T-helper 2 cell (primary cell): ENCODE measurements around the gene KLHDC1.
"Not testable (repeated sequence)": the region's sequence is repeated elsewhere in the genome, so short reads cannot be mapped to it uniquely, and the experiment has no call there.

ENCODE experiments used
- DNase-seq, 5 experiments: peaks; one replicate each; pipeline versions ENCODE4 v3.0.0 to v3.0.0-alpha.2; 2012 to 2022
- total RNA-seq, 2 donors: gene quantifications; one replicate each; lab custom pipeline; 2026; lab: John Stamatoyannopoulos, UW

KLHDC1 gene, protein sequence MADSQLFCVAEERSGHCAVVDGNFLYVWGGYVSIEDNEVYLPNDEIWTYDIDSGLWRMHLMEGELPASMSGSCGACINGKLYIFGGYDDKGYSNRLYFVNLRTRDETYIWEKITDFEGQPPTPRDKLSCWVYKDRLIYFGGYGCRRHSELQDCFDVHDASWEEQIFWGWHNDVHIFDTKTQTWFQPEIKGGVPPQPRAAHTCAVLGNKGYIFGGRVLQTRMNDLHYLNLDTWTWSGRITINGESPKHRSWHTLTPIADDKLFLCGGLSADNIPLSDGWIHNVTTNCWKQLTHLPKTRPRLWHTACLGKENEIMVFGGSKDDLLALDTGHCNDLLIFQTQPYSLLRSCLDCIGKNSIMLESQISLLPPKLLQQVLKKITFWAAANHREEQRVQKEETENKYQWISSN
- 4.7 to 9.2 reads per million in 2 donors for total RNA-seq

DNA sequence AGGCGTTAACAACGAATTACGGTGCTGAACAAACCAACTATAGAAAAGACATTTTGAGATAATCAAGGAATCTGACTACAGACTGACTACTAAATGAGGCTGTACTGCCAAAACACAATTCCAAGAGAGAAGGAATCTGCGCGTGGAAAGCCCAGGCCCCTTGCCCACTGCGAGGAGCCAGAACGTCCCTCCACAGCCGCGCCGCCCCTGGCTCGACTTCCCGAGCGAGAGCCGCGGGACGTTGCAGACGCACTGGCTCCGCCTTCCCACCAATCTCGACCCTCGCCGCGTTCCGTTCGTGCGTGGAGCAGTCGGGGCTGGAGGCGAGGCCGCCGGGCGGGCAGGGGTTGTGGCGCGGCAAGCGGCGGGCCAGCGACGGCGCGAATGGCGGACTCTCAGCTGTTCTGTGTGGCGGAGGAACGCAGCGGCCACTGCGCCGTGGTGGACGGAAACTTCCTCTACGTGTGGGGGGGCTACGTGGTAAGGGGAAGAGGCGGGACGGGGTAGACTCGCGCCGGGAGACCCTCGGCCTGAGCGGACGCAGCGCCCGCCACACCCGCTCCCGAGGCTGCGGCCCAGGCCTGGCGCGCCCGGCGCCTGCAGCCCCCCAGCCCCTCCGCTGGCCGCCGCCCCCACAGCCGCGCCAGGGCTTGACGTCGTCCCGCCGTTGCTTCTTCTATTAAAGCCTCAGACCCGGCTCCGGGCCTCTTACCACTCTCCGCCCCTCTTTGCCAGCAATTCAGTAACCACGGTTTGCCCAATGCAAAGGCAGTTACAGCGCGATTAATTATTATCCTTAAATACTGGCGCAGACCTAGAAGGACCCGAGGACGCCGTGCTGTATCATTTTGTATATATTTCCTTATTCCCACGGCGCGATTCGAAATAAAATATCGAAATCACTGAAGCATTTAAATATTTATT is at the start of gene KLHDC1:
TSS of gene KLHDC1 (plus strand) at position 310 of the 924 bp plus-strand sequence. CDS start at position 385, 75 bp downstream.
- DNase-seq, result peak; percentile 58 to 84 (median 74)

DNA sequence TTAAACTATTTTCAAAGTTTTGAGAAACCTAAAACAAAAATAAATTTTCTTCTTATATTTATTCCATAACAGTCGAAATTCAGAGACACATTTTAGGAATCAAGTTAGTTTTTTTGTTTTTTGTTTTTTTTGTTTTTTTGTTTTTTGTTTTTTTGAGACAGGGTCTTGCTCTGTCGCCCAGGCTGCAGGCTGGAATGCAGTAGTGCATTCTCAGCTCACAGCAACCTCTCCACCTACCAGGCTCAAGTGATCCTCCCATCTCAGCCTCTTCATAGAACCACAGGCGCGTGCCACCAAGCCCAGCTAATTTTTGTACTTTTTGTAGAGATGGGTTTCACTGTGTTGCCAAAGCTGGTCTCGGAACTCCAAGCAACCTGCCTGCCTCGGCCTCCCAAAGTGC is 39.4 kb upstream of the KLHDC1 start:
- DNase-seq, result no peak

DNA sequence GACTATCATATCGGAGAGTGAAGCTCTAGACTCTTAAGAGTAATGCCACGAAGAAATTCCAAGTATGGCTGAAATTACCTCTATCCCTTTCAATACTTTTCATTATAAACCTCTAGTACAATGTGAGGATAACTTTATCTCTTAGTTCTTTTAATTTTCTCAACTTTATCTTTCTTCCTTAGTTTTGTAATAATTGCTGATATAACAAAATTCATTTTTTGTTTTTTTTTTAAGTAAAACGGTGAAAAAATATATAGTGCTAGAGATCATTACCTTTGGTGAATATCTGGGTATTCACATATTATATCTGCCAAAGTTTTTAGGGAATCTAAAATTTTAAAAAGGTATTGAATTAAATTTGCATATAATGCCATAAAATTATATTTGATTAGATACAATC is 38.4 kb upstream of the KLHDC1 start:
- no peak for DNase-seq

DNA sequence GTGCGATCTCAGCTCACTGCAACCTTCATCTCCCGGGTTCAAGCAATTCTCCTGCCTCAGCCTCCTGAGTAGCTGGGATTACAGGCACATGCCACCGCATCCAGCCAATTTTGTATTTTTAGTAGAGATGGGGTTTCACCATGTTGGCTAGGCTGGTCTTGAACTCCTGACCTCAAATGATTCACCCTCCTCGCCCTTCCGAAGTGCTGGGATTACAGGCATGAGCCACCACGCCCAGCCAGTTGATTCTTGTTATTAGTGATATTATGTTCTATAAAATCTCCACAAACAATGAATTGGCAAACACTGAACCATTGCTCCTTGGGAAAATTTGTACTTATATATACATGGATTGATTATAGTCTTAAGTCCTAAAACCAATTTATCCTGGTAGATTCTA is 35.4 kb upstream of the KLHDC1 start:
- DNase-seq, result not testable (repeated sequence)

DNA sequence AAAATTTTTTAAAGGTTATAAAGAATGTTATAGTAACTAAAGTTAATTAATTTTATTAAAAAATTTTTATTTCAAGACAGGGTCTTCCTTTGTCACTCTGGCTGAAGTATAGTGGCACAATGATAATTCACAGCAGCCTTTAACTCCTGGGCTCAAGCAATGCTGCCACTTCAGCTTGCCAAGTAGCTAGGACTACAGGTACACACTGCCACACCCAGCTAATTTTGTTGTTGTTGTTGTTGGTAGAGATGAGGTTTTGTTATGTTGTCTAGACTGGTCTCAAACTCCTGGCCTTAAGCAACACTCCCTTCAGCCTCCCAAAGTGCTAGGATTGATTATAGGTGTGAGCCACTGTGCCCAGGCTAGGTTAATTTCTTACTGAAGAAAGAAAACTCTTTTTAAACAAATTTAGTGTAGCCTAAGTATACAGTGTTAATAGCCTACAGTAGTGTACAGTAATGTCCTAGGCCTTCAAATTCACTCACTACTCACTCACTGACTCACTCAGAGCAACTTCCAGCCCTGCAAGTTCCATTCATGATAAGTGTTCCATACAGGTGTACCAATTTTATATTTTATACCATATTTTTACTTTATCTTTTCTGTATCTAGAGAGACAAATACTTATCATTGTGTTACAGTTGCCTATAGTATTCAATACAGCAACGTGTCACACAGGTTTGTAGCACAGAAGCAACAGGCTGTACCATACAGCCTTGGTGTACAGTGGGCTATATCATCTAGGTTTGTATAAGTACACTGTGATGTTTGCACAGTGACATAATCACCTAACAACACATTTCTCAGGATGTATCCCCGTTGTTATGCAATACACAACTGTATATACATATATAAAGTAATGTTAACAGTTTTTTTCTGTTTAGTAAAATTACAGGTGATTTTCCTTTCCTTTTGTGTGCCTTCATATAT is 33.1 kb upstream of the KLHDC1 start:
- no peak for DNase-seq

DNA sequence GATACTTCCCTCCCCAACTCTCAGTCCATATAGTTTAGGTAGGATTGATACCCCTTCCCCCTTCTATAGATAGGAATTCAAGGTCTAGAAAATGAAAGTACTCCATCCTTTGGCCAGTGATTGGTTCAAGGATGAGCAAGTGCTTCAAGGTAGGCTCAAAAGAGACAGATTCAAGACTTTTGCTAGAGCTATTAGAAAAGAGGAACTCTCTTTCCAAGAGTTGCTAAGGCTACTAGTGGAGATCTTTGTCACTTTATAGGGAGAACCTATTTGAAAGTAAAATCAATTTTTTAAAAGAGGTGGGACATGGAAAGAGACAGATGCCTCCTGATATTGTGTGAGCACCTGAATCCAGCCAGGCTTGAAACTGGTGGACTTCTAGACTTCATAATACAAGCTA is 22.4 kb upstream of the KLHDC1 start:
- no peak for DNase-seq

DNA sequence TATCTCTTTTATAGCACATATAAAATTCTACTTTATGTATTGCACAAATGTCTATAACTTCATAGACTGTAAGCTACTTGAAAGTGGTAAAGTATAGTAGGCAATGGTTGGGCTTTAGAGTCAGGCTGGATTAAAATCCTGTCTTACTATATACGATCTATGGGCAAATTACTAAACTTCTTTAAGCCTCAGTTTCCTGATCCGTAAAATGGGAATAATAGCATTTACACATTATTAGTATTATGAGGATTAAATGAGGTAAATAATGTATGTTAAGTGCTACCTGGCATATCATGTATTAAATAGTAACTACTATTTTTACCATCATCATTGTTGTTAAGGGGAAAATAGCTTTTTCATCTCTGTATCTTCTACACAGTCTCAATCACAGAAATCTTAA is 19.3 kb upstream of the KLHDC1 start:
- DNase-seq, result no peak

DNA sequence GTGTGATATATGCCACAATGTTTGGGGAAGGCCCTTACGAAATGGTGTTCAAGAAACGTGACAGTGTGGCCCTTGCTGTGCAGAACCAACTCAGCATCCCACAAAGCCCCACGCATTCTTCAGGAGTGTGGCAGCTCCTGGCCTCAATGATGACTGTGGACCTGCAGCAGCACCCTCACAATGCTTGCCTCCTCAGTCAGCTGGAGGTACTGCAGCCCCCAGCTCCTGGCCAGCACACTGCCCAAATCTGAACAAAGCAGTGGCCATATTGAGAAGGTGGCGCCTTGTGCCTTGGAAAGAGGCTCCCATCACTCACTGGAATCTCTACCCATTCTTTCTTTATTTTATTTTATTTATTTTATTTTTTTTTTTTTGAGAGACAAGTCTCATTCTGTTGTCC is 15.3 kb upstream of the KLHDC1 start:
- peak in 1 of 5 experiments; percentile 15 for DNase-seq

DNA sequence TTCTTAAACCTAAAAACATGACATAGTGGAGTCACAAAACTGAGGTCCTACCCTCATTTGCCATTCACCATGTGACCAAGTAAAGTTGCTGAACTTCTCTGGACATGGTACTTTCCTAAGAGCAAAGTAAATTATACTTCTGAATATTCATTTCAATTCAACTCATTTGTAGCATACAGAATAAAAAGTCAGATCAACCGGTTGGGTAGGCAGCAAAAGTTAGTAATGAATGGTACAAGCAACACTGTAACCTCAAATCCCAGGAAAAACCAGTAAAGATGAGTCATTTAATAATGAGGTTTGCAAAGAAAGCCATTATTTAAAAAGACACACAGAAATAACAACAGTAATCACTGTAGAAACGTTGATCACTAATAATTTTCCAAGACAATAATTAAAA is 13.6 kb upstream of the KLHDC1 start:
- DNase-seq, result peak in 1 of 5 experiments; percentile 36

DNA sequence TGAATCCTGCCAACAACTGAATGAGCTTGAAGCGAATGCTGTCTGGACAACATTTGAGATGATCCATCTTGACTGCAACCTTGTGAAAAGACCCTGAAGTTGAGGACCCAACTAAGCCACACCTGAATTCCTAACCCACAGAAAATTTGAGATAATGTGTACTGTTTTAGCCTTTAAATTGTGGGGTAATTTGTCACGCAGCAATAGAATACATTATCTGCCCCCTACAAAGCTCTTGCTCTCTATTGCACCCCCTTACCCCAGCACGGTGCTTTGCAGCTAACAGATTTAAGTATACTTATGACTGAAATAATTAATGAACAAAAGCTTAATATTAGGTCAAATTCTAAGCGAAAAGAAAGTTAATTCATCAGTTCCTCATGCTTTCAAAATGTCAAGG is 6.5 kb upstream of the KLHDC1 start:
- no peak for DNase-seq

DNA sequence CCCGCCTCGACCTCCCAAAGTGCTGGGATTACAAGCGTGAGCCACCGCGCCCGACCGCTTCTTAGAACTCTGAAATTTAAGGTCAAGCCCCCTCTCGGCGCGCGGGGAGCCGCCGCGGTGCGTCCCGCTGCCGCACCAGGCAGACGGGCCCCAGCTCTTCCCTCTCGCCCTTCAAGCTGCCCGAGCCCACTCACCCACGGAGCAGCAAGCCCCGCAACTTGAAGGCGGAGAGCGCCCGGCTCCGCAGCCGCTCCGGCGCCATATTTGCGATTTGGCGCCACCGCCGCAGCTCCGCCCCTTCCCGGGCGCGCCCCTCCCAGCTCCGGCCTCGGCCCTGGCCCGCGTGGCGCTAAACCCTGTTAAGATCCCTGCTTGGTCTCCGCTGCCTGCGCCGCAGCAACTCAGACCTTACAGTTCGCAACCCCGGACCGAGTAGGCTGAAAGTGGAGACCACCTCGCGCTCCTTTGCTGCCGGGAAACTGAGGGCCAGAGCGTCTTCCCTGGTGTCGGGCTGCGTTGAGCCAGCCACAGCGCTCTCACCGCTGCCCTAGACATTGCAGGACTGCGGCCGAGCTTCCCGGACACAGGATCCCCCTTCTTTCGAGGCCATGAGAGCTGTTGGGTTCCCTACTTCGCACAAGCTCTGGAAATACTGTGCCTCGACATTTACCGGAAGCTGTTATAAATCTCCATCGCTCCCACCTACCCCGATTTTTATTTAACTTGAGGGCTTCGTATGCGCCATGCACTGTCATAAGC is 4.8 kb upstream of the KLHDC1 start, which contains the start of gene POLE2:
TSS of gene POLE2 (minus strand) at position 273 of the 759 bp plus-strand sequence. CDS start at position 262, 11 bp downstream.
- DNase-seq, result peak; percentile 50 to 84 (median 64)

DNA sequence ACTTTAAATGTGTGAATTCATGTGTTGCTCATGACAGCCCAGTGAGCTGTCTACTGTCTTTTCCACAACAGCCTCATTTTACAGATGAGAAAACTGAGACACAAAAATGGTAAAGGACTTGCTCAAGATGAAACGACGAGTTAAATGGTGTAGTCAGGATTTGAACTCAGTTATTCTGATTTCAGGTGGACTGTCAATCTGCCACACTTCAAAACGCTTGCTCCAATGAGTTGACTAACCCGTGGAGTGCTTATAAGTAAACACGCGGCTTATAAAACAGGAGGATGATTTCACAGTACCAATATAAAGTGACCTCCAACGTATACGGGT is 4.3 kb upstream of the KLHDC1 start:
- no peak for DNase-seq

DNA sequence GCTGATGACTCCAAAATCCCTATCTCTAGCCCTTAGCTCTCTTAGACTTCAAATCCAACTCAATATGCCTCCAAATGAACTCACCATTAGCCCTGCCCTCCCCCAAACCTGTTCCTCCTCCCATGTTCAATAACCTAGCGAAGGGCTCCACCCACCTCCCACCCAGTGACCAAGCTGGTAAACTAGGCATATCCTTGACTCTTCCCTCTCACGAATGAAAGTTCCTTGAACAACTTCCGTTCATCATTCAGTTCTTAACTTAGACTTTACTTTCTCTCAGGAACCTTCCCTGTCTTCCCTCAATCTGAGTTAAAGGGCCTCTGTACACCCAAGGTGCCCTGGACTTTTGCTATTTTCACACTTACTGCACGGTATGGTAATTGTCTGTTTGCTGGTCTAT is 1.9 kb upstream of the KLHDC1 start:
- no peak for DNase-seq

DNA sequence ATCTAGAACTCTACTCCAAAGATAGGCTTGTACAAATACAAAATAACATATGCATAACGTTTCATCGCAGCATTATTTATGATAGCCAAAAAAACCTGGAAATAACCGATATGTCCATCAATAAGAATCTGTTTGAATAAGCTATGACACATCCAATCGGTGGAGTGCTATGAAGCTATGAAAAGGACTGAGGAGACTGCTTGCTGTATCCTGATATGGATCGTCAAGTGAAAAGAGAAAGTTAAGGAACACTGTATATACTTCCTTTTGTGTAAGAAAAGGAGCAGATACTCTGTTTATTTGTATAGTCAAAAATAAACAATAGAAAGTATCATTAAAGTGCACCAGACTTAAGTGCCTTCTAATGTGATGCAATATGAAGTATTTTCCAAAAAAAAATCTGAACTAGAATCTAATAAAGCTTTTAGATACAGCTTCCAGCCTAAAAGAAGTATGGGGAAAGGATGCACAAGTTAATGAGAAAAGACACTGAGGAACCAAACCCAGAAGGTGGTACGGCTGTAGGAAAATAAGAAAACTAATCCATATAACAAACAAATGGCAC is 645 bp upstream of the KLHDC1 start:
- DNase-seq, result no peak

DNA sequence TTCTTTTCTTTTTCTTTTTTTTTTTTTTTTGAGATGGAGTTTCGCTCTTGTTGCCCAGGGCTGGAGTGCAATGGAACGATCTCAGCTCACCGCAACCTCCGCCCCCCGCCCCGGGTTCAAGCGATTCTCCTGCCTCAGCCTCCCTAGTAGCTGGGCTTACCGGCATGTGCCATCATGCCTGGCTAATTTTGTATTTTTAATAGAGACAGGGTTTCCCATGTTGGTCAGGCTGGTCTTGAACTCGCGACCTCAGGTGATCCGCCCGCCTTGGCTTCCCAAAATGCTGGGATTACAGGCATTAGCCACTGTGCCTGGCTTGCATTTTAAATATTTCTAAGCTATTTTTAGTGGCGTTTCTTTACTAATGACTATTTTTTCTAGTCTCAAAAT is 810 bp downstream of the KLHDC1 start:
- DNase-seq, result peak in 1 of 5 experiments; percentile 23

DNA sequence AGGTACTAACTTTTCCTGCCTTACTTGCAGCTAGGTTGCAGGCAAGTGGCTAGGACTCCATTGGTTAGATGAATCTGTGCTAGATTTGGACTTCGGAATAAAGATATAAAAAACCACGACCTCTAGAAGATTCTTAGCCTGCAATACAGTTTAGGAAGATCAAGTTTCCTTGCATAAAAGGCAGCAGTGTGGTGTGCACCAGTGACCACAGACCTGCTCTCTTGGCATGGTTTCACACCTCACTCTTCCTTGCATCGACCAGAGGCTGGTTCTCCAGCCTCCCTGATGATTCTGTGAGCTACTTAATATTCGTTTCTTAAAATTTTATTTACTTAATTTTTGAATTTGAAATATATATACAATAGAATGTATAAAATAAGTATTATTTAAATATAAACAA is 9.8 kb downstream of the KLHDC1 start:
- DNase-seq, result no peak

DNA sequence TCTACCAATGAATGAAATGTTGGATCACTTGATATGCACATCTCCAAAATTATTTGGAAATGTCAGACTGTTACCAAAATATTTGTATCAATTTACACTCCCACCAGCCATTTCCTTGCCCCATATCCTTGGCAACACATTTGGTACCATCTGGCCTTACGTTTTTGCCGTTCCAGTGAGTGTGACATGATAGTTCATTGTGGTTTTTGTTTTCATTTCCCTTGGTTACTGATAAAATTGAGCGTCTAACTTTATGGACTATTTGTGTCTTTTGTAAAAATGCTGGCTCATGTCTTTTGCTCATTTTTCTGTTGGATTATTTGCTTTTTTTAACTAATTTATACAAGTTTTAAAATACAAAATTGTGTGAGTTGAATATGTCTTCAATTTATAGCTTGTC is 11.0 kb downstream of the KLHDC1 start:
- no peak for DNase-seq

DNA sequence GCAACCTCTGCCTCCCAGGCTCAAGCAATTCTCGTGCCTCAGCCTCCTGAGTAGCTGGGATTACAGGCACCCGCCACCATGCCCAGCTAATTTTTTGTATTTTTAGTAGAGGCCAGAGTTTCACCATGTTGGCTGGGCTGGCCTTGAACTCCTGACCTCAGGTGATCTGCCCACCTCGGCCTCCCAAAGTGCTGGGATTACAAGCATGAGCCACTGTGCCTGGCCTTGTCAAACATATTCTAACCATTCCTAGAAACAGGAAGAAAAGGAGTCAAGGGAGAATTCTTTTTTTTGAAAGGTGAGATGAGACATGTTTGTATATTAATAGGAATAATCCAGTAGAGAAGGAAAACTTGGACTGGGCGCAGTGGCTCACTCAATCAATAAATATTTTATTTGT is 11.6 kb downstream of the KLHDC1 start:
- not testable (repeated sequence) for DNase-seq

DNA sequence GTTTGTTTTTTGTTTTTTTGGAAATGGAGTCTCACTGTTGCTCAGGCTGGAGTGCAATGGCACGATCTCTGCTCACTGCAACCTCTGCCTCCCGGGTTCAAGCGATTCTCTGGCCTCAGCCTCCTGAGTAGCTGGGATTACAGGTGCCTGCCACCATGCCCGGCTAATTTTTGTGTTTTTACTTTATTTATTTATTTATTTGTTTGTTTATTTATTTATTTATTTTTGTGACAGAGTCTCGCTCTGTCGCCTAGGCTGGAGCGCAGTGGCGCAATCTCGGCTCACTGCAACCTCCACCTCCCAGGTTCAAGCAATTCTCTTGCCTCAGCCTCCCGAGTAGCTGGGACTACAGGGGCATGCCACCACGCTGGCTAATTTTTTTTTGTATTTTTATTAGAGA is 18.1 kb downstream of the KLHDC1 start:
- not testable (repeated sequence) for DNase-seq

DNA sequence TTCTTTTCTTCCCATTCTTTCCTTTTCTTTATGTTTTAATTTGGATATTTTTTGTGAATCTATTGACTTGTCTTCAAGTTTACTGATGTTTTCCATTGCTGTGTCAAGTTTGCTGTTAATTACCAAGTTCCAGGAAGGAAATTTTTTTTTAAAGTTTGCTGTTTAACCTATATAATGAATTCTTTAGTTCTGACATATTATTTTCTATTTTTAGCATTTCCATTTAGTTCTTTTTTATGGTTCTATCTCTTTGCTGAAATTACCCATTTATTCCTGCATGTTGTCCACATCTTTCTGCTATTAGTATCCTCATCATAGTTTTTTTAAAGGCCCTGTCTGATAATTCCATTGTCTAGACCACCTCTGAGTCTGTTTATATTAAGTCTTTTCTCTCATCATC is 27.8 kb downstream of the KLHDC1 start:
- DNase-seq, result no peak

DNA sequence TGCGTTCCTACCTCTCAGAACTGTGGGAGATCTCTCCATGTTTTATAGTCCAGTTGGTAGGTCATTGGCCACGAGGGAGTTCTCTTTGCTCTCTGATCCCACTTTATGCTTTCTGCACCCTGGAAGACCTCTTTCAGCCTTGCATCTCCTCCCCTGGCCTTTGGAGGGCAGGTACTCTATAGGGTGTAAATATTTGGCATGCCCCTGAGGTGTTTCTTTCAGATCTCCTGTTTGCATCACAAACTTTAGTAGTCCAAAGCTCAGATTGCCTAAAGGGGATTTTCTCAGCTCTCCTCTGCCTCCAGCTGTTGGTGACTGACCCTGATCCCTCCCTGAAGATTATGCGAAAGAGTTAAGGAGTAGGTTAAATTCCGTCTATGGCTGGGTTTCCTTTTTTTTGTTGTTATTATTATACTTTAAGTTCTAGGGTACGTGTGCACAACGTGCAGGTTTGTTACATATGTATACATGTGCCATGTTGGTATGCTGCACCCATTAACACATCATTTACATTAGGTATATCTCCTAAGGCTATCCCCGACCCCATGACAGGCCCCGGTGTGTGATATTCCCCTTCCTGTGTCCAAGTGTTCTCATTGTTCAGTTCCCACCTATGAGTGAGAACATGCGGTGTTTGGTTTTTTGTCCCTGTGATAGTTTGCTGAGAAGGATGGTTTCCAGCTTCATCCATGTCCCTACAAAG is 29.0 kb downstream of the KLHDC1 start:
- not testable (repeated sequence) for DNase-seq
